NCI-H2196 (cell line): Measurements from ENCODE around the gene CCNDBP1.
A peak's percentile ranks its signal among the peaks of the same experiment; 100 is the strongest.
"Not testable (repeated sequence)": the region's sequence is repeated elsewhere in the genome, so short reads cannot be mapped to it uniquely, and the experiment has no call there.

Source experiments
- DNase-seq: peaks from one replicate; lab custom pipeline; 2025; ENCODE audit not compliant: unreplicated experiment; lab: John Stamatoyannopoulos, UW

Gene CCNDBP1

DNA sequence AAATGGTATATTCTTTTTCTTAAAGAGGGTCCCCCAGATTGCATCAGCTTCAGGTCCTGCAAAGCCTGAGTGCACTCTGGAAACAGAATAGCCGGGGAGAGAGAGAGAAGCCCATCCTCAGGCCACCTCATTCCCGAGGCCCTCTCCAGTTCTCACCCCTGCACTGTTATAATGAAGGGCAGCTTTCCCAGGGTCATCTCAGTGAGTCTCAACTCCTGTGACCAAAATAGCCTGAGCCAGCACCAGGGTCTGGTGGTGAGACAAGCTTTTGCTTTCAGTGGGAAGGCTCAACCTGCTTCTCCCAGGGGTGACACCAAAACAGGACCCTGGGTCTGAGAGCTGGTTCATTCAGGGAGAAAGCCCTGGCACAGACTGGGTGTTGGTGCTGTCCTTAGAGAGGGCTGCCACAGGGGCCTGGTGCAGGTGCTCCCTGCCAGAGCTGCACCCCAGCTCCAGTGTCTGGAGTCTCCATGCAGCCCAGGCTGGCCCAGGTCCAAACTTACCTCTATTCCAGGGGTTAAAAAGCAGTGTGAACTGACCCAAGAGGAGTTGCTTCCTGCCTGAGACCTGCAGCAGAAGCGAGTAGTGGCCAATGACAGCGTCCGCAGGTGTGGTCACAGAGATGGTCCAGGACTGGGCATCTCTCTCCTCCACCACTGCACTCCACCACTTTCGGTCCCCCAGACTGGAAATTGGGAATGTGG, 29.5 kb downstream of the CCNDBP1 start:
- DNase-seq, result no peak

DNA sequence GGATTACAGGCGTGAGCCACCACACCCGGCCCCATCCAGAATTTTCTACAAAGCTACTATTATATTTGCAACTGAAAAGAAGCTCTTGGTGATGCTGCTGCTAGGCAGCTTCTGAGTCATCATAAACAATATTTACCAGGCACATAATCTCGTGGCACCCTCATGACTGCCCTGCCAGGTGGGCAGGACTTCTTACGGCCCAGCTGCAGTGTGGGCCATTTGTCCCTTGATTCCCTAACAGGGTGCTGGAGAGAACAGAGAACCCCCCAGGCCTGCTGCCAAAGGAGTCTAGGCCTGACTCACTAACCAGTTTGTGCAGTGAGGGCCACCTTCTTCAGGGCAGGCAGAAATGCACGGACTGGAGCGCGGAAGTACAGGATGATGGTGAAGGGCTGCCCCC, 30.8 kb downstream of the CCNDBP1 start:
- no peak for DNase-seq

DNA sequence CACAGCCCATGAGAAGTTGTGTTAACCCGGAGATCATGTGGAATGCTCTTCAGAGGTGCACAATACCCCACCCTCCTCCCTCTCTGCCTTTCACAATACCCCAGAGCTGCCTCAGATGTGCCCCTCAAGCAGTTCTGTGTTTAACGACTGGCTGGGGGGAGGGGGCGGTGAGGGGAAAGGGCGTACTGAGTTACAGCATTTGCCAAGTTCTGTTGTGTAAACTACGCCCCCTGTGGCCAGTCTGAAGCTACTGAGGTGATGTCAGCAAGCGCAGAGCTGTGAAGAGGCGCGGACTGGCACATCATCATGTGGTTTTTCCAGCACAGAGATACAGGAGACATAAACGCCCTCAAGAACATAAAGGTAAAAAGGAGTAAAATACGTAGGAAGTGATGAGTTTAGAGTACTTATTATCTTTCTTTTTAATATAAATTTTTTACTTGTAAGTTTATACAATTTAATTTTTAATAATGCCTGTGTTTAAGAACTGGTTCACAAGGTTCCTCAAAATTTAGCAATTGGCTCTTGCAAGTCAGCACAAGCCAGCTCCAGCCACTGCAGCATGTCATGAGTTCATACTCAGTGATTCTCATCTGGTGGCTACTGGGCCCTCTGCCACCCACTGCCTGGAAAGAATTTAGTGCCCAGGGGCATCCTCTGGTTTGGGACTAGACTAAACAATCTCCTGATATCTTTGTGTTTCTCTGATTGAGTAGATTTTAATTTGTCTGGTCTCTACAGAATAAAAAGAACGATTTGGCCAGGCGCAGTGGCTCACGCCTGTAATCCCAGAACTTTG, 33.9 kb downstream of the CCNDBP1 start:
- DNase-seq, result no peak

DNA sequence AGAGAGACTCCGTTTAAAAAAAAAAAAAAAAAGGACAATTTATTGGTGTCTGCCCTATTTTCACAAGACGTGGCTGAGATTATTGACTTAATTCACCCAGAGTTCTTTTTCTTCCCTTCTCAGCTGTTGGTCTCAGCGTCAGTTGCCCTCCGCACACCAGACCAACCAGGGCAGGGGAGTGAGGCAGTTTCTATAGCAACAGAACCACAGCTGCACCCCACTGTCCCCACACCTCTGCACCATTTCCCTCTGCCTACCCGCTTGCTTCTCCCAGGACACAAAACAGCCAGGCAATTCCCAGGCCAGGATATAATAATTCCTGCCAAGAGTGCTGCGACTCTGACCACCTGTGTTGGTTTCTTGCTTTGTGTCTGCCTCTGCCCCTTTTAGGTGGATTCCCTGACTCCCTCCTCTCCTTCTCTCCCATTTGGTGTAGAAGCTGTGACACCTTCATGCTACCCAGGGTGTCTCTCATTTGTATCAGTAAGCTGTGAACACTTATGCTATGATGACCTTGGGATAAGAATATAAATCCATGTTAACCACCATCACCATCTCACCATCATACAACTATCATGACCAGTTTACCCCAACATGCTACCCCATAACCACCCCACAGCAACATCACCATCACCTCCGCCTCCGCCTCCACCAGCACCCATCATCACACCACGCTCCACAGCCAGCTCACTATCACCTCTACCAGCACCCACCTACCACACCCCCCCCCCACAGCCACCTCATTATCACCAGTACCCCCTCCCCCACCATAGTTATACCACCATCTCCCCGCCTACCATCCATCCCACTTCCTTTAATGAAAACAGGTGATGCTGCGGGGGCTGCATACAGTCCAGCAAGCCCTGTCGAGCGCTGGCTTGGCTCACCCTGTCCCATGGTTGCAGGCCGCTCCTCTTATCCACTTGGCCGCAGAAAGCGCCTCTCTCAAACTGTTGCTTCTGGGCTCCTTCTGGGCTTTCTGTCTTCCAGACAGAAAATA, 35.0 kb downstream of the CCNDBP1 start:
- DNase-seq, result no peak

DNA sequence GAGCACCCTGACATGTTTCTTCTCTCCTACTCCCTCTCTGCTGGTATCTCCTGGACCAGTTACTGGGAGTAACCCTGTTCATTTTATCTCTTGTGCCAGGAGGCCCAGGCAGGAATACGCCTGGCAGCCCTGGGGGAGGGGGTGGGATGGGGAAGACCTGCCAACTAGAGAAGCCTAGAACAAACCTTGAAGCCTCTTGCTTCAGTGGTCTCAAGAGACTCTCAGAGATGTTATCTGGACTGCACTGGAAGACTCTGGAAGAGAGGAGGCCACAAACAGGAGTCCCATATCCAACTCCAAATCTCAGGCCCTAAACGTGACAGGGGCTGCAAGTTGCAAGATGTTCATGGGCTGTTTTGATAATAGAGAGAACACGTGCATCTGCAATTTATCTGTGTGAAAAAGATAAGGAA, 35.8 kb downstream of the CCNDBP1 start, which contains the start of gene EPB42:
Gene EPB42, minus strand, starts transcription at position 28 of the 413 bp plus-strand sequence. CDS start 193 bp downstream, outside the sequence.
- no peak for DNase-seq

DNA sequence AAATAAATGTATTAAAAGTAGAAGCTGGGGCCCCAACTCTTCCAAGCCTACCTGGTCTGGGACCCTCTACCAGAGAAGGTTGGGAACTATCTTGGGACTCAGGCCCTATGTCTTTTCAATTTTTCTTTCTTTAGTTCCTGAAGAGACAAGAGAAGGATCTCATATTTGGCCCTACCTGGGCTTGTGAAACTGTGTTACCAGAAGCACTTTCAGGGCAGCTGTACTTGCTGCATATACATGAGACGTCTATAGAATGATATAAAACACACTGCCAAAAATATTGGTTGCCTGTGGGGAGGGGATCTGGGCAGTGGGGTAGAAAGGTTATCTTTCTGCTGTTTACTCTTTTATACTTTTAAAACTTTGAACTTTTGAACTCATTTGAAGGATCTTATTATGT, 36.2 kb downstream of the CCNDBP1 start:
- no peak for DNase-seq

DNA sequence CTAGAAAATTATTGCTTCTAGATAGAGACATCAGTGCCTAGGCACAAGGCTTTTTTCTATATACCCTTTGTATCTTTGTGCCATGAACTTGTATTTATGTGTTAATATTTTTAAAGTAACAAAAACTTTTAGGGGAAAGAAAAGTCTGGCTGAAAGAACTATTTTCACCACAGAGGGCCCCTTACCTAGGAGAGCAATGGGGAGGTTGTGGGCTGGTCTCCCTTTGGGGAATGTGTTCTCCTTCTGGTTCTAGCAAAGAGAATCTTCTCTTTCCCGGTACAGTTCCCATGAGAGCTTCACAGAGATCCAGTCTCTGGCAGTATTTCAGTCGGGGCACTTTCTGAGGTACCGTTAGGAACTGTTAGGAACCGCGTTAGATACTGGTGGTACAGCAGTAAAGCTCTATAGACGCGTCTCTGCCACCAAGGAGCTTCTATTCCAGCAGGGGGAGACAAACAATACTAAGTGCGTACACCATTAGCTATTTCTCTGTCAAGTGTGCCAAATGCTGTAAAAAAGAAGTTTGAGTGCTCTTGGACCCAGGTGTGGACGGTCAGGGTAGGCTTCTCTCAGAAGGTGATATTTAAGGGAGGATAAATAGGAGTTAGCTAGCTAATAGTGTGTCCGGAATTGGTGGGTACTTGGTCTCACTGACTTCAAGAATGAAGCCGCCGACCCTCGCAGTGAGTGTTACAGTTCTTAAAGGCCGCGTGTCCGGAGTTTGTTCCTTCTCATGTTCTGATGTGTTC, 40.2 kb downstream of the CCNDBP1 start:
- peak; percentile 55 for DNase-seq

DNA sequence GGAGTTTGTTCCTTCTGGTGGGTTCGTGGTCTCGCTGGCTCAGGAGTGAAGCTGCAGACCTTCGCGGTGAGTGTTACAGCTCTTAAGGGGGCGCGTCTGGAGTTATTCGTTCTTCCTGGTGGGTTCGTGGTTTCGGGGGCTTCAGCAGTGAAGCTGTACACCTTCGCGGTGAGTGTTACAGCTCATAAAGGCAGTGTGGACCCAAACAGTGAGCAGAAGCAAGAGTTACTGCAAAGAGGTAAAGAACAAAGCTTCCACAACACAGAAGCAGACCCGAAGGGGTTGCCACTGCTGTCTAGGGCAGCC, 40.7 kb downstream of the CCNDBP1 start:
- not testable (repeated sequence) for DNase-seq

DNA sequence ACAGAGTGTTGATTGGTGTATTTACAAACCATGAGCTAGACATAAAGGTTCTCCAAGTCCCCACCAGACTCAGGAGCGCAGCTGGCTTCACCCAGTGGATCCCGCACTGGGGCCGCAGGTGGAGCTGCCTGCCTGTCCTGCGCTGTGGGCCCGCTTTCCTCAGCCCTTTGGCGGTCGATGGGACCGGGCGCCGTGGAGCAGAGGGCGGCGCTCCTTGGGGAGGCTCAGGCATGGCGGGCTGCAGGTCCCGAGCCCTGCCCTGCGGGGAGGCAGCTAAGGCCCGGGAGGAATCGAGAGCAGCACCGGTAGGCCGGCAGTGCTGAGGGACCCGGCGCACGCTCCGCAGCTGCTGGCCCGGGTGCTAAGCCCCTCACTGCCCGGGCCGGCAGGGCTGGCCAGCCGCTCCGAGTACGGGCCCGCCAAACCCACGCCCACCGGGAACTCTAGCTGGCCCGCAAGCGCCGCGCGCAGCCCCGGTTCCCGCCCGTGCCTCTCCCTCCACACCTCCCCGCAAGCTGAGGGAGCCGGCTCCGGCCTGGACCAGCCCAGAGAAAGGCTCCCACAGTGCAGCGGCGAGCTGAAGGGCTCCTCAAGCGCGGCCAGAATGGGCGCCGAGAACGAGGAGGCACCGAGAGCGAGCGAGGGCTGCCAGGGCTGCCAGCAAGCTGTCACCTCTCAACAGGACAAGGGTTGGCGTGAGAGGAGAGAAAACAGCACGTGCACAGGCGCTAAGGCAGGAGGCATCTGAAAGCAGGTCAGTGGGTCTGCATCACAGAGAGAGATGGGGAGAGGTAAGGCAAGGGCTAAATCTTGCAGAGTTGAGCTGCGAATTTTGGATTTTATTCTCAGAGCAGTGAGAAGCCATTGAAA, 41.5 kb downstream of the CCNDBP1 start:
- DNase-seq, result no peak

DNA sequence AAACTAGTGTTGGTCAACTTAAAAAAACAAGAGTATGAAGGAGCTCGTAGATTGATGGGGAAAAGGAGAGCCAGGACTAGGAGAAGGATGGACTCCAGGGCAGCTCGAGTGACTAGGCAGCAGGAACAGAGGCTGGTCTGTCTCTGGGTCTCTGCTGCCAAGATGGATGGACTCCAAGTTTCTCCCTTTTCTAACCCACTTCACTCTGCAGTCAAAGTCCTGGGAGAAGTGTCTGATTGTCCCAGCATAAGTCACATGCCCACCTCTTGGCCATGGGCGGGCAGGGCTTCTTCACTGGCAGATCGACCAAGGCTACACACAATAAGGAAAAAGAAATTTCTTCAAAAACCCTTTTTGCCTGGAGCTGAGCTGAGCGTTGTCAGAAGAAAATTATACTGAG, 44.8 kb downstream of the CCNDBP1 start:
- DNase-seq, result no peak

DNA sequence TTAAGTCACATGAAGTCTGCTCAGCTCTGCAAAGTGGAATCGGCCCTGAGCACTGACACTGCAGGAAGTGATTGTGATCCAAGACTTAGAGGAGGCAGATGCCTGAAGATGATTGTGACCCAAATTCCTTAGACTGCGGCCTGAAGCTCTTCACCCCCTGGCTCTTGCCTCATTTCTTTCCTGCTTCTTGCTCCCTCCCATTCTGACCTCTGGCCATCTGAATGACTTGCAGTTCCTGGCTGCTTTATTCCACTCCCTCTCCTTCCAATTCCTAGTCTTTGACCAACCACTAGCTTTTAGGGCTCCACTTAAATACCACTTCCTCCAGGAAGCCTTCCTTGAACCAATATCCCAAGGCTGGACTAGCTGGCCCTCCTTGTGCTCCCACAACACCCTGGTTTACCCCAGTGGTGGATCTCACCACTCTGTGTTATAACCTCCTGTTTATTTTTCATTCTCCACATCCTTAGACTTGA, 45.5 kb downstream of the CCNDBP1 start:
- no peak for DNase-seq

DNA sequence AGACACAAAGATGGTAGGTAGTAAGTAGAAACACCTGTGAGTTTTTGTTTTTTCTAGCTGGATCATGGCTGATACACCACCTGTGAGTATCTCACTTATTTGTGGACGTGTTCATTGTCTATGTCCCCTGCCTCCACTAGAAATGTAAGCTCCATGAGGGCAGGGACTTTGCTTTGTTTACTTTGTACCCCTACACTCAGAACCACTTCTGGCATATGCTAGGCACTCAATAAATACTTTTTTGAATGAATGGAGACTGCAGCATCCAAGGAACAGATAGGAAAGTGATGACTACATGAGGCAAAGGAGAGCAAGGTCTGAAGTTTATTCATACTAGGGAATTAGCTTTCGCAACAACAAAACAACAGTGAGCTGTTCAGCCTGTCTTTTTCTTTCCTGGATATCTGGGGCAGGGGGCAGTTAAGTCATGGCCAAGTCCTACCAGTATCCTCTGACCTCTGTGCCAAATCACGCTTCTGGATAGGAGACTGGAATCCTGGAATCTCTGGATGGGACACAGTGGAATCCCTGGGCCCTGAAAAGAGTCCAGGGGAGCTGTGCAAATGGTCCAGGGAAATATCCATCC, 47.2 kb downstream of the CCNDBP1 start:
- DNase-seq, result no peak

DNA sequence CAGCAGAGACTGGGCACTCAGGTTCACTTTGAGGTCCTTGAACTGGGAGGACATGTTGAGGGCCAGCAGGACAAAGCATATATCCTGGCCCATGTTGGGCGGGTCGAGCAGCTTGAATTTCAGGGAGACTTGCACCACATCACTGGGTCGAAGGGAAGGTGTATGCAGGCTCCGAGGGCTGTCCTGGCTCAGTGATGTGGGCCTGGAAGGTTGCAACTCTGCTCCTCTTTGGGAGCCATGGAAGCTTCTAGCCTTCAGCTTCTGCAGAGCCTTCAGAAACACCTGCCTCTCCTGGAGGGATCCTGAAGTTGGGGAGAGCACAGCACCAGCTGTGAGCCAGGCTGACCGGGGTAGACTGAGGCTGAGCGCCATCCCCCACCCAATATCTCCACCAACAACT, 50.3 kb downstream of the CCNDBP1 start:
- DNase-seq, result no peak

DNA sequence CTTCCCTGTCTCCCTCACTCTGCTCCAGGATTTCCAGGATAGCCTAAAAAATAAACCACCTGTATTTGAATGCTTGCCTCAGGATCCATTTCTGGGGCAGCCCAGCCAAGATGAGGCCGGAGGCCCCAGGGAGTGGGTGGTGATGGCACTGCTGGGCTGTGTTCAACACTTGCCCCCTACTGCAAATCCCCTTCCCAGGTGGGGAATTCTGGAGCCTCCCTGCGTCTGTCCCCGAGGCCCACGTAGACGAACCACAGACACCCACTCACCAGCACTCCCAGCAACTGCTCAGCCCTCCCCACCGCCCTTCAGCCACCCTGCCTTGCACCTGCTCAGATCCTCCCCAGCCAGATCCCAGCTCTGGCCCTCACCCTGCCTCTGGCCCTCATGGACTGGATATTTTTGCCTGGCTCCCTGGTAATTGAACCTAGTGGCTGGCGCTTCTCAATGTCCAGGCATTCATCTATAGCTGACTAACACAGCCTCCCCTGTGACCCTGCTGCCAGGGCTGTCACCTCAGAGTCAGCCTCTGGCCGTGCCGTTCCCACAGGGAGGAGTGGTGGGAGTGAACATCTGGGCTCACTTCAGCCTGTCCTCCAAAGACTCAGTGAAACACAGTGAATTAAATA, 52.8 kb downstream of the CCNDBP1 start:
- no peak for DNase-seq

DNA sequence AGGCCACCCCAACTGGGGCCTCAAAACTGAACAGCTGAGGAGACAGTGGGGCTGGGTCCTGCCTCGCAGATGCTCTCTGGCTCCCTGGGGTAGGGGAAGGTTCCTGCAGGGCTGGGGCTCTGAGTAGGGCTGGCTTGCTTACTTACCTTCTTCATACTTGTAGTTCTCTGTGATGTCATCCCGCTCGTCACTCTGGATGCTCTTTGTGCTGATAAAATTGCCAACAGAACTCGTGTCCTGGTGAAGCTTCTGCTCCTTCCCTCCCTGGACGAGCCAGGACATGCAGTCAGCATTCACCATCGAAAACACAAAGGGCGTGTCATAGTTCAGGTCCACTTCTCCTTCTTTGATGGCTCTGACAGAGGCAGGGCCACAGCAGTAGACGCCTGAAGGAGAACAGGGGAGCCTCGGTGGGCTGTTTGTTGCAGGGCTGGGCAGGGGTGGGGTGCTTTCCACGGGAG, 53.5 kb downstream of the CCNDBP1 start:
- no peak for DNase-seq

DNA sequence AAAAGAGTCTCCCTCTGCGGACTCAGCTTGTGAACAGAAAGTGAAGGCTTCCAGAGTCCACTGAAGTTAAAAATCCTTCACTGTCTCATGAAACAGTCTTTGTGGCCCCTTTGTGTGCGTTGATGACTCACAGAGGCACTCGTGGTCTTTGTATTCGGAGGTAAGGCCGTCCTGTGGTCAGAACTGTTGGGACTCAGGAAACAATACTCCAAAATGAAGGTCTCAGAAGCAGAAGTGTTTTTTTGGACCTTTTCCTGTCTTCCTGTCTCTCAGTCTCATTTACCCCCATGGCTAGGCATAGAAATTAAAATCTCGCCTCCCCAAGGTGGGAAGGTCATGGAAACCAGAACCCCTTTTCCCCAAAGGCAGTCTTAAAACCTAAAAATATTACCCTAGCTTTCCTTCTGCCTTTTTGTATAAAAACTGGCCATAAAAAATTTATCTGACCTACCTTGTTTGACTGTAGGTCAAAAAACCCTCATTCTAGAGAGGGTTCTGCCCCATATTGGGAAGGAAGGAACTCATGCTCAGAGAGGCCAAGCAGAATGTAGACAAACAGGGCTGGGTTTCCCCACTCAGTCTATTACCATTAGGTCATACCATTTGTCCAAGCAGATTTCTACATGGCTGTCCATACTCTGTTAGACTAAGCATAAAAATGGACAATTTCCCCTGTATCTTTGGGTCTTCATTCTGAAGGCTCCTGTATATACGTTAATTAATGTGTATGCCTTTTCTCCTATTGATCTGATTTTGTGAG, 54.7 kb downstream of the CCNDBP1 start:
- no peak for DNase-seq

DNA sequence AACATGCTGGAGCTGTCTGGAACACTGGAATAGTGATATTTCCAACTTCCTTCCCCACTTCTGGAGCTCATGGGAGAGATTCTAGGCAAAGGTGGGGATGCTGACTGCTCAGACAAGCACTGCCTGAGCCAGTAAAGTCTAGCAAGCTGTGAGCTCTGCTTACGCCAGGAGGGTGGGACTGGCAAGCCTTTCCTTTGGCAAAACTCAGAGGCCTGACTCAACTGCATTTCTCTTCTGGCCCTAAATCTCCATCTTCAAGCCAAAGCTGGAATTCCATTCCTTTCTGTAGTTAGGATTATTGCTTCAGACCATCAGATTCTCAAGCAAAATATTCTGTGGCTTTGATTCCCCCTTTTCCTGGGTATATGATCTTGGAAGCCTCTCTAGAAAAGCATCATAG, 55.9 kb downstream of the CCNDBP1 start:
- DNase-seq, result no peak

DNA sequence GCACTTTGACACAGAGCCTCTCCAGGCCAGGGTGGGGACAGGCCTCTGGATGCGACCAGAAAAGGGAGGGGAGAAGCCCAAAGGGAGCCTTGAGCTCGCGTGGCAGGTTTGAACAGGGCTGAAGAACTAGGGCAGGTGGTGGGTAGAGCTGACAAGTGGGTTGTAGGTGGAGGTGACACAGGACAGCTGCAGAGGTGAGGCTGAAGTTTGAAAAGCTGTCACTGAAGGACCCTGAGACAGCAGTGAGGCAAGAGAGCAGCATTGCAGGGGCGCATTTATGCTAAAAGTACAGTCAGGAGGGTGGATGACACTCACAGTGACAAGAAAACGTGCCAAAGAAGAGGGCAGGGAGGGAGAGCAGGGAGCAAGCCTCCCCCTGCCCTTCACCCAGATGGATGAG, 57.4 kb downstream of the CCNDBP1 start:
- no peak for DNase-seq
